DMS53 (cell line): ENCODE data around the gene POU2F1.

Experiments used
- DNase-seq: peaks from one replicate; lab custom pipeline; 2025; lab: John Stamatoyannopoulos, UW

The POU2F1 gene

DNA sequence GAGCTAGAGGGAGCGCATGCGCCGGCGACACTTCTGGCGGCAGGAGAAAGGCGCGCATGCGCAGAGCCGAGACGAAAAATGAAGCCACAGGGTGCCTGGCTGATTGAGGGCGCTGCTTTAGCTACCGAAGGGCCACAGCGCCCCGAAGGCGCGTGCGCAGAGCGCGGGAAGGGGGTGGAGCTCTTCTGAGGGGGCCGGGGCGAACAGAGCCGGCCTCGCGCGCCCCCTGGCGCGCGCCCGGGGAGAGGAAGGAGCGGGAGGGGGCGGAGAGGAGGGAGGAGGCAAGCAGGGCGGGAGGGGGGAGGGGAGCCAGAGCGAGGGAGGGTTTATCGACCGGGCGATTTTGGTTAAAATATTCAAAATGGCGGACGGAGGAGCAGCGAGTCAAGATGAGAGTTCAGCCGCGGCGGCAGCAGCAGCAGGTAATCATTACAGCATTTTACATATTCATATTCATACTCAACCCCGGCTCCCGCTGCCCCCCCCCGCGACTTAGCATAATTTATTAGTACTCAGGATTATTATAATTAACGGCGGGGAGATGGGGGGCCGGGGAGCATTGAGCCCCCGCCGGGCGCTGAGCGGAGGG lies at the start of gene POU2F1:
Gene POU2F1, plus strand, starts transcription at position 350 of the 589 bp plus-strand sequence. Its CDS starts 12 bp downstream, at position 362.
- DNase-seq, result peak; percentile 98

DNA sequence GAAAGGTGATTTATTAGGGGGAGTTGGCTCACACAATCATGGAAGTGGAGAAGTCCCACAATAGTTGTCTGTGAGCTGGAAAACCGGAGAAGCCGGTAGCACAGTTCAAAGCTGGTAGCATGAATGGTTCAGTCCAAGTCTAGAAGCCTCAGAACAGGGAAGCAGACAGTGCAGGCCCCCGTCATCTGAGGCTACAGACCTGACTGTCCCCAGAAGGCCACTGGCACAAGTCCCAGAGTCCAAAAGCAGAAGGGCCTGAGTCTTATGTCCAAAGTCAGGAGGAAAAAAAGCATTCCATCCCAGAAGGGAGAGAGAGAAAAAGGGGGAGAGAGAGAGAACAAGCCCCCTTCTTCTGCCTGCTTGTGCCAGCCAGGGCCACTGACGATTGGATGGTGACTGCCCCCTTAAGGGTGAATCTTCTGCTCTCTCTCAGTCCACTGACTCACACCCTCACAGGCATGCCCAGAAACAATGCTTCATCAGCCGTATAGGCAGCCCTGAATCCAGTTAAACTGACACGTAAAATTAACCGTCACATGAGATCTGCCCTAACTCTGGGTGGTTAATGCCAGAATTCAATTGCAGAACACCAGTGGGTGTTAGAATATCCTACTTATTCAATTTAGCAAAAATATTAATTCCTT lies 49.3 kb upstream of the POU2F1 start:
- DNase-seq, result no peak

DNA sequence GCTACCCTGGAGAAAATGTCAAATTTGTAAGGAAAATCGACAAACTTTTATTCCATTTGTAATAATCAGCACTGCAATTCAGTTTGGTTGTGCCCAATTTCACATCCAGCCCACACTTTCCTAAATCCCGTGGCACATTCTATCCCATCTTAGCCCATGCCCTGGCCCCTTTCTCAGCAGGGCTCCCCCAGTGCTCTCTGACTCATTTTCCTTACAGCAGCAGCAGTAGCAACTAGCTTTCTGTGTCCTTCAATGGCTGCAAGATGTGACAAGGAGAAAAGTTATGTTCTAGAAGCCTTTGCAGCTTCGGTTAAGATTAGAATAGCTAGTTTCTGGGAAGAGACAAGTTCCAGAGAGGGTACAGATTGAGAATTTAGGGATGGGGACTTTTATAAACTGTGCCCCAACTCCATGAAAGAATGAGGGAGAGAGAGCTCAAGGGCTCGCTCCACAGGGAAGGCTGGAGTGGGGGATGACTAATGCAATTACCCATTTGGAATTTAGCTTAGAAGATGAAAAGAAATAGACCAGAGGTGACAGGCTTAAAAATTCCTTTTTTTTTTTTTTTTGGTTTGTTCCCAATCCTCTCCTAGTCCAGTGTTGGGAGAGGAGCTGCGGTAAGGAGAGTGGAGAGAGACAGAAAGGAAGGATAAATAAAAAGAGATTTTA lies 47.0 kb upstream of the POU2F1 start:
- no peak for DNase-seq

DNA sequence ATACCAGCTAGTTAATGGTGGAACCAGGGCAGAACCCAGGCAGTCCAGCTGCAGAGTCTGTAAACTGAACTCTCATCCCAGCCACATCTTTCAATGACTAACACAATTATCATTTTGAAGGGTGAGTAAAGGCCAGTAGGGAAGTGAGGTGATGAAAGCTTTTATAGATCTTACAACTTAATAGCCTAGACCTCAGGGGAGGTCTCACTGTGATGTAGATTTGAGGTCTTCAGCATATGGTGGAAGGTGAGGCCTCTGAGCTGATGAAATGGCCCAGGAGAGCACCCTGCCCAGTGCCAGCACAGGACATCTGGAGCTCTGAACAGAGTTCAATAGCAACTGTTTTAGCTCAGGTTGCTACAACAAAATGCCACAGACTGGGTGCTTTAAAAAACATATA lies 44.8 kb upstream of the POU2F1 start:
- no peak for DNase-seq

- no peak for DNase-seq
These were observed 41.9 kb upstream of the POU2F1 start for GRCh38 chr1:167178831-167179230.

- no peak for DNase-seq
These were observed 37.9 kb upstream of the POU2F1 start for GRCh38 chr1:167182571-167183320.

DNA sequence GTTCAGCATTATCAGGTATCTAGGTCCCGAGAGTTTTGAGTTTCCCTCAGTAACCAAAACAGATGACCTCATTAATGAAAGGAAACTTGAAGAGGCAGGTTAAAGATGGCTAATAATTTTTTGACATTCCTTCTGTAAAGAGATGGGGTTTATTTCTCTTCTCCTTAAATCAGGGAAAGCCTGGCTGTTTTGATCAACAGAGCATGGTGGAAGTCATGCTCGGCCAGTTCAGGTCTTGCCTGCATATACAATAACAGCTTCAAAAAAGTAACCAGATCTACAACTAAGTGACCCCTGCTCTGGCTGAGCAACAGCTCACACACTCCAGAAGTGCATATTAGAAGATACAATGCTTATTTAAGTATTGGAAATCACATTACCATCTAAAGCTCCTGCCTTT lies 36.6 kb upstream of the POU2F1 start:
- no peak for DNase-seq

DNA sequence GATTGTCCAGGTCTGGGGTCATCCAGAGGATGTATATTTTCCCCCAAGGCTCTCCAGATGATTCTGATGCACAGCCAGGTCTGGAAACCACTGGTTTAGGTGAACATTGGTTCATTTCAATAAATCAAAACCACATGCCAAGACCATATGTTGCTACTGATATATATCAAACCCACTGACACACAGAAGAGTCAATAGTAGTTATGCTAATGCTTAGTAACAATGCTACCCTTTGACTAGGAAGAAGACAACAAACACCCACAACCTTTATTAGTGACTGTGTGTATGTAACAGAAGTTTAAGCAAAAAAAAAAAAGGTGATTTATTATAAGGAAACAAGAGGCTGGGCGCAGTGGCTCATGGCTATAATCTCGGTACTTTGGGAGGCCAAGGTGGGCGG lies 35.6 kb upstream of the POU2F1 start:
- DNase-seq, result no peak

DNA sequence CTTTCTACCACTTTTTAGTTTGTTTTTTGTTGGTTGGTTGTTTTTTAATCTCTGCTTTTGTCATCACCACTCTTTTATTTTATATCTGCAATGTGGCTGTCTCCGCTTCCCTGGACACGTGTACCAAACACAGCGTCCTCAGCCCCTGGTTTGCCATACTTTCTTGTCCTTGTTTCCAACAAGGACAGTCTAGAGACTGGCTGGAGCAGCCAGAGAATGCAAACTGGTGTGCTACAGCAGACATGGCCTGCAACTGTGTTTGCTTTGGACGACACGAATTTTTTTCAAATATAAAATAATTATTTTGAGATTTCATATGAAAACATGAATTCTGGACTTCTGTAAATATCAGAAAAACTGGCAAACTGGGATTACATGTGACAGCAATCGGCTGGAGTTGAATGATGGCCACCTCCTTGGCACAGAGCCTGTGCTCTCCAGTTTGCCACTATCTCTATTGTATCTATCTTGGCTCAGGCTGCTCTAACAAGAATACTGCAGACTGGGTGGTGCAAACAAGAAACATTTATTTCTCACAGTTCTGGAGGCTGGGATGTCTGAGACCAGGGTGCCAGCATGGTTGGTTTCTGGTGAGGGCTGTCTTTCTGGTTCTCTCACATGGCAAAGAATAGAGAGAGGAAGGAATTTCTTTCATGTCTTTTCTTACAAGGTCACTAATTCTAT lies 34.6 kb upstream of the POU2F1 start:
- DNase-seq, result no peak

DNA sequence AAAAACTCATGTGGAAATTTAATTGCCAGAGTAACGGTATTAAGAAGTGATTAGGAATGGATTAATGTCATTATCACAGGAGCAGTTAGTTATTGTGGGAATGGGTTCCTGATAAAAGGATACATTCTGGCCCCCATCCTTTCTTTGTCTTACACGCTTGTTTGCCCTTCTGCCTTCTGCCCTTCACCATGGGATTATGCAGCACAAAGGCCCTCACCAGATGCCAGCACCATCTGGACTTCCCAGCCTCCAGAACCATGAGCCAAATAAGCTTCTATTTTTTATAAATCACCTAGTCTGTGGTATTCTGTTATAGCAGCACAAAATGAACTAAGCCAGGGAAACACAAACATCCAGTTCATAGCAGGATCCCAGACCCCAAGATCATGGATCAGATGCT lies 33.9 kb upstream of the POU2F1 start:
- DNase-seq, result no peak

DNA sequence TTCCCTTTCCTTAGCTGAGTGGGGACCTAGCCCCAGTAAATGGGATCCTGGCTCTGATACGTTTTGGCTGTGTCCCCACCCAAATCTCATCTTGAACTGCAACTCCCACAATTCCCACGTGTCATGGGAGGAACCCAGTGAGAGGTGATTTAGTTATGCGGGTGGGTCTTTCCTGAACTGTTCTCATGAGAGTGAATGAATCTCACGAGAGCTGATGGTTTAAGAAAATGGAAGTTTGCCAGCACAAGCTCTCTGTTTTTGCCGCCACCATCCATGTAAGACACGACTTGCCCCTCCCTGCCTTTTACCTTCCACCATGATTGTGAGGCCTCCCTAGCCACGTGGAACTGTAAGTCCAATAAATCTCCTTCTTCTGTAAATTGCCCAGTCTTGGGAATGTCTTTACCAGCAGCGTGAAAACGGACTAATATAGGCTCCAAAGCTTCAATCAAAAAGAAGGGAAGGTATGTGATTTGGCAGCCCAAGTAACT lies 29.9 kb upstream of the POU2F1 start:
- DNase-seq, result no peak

DNA sequence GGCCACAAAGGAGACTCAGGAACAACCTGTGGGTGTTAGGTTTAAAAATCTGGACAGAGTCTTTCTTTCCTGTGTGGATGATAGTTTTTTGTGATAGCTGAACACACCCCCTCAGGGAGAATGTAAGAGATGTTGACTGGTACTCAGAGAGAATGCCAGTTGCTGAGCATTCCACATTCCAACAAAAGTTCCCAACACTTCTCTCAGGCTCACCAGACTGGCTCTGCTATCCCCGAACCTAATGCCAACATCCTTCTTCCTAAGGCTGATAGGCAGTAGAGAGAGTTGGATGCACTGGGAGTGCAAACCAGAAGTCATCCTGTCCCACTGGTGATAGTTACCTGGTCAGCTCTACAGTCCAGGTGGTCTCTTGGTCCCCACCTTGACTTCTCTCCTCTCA lies 28.7 kb upstream of the POU2F1 start:
- no peak for DNase-seq

DNA sequence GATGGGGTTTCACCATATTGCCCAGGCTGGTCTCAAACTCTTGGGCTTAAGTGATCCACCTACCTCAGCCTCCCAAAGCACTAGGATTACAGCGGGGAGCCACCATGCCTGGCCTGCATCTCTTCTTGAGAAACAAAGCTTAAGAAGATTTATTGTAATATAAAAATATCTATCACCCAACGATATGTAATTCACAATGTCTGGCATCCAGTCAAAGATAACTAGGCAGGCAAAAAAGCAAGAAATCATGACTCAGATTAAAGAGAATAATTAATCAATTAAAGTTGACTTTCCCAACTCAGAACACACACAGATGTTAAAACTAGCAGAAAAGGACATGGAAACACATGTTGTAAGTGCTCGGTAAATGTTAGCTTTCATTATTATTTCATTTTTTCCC lies 26.5 kb upstream of the POU2F1 start:
- no peak for DNase-seq

DNA sequence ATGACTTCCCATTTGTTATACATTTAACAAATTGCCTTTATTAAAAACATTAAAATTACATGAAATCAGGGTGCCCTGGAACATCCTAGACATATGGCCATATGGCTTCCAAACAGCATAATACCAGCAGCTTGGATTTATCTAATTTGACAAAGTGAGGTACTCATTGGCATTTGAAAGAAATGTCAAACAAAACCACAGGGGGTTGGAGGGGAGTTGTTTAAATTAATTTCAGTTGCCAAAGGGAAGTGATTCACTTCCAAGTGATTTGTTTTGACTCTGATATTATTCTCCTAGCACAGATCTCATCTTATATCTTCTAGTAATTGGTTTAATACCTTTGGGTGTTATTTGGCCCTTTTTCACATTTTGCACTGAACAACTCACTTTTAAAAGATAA lies 24.5 kb upstream of the POU2F1 start:
- no peak for DNase-seq

- DNase-seq, result no peak
These were observed 23.4 kb upstream of the POU2F1 start for GRCh38 chr1:167197236-167197635.

- DNase-seq, result no peak
These were observed 23.0 kb upstream of the POU2F1 start for GRCh38 chr1:167197692-167198091.

DNA sequence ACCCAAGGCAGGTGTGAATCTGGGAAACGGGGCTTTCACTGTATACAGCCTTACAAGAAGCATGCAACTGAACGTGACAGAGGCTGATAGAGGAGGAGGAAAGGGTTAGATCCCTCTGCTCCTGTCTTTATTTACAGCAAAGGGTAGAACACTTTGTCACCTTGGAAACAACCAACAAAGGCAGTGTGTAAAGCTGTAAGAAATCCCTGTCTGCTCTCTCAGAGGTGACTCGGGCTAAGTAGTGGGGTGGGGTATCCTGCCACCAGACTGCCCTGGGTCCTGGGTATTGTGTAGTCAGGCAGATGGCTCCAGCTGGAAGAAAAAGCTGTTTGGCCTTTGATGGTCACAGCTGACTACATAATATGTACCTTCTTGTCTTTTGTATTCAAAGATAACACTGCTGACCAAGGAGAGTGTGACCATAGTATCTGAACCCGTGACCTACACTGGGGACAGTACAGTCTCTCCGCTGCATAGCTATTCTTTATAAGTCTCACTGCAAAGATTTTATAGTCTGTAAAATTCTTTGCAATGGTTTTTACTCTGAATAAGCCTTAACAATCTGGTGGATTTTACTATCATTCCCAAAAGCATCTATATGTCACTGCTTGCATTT lies 22.1 kb upstream of the POU2F1 start:
- peak; percentile 48 for DNase-seq

DNA sequence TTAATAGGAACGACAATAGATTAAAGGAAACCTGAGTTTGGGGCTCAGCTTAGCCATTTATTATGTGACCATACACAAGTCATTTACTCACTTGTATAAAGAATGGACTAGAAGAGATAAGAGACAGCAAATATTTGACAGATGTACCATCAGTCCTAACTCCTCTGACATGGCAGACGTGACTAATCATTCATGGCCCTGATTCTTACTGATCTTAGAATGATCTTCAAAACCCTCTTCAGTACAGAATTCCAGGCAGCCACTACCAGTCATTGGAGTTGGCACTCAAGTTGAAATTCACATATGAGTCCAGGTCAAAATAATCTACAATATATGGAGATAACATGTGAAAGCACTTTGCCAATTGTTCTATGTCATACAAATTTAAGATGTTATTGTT lies 21.0 kb upstream of the POU2F1 start:
- no peak for DNase-seq

- DNase-seq, result no peak
These were observed 20.4 kb upstream of the POU2F1 start for GRCh38 chr1:167200272-167200671.

DNA sequence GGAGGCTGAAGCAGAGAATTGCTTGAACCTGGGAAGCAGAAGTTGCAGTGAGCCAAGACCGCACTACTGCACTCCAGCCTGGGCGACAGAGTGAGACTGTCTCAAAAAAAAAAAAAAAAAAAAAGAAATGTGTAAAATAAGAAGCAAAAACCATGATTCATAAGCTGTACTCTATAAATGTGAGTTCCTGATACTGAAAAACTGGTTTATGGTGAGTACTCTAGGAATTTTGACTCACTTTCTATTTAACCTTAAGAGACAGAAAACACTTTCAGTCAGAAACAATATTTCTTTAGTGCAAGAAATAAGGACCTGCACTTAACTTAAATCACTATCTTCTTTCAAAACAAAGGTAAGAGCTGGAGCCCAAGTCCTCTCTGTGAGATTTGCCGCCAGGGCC lies 19.9 kb upstream of the POU2F1 start:
- no peak for DNase-seq

GRCh38 chr1:167202049-167202448 lies 18.6 kb upstream of the POU2F1 start:
- no peak for DNase-seq
